Thymus (tissue), 11 donors: Measurements from ENCODE around the gene SASS6. TPM values are rescaled to one million over a fixed set of nuclear protein-coding genes. Genes with fewer than 3 reads are reported as not detected.

Source experiments
- DNase-seq, 9 donors: peaks; one replicate each; pipeline ENCODE4 v3.0.0-alpha.2; 2013; ENCODE audit warnings: low spot score in 9 of 9, low read depth in 6 of 9, missing footprints in 1 of 9
- H3K27ac ChIP-seq, 2 donors: one replicate each; pipeline ENCODE4 v1.5.1; 2013; ENCODE audit warnings: control low read depth in 1 of 2, low read depth in 1 of 2, low read length in 1 of 2, mild to moderate bottlenecking in 1 of 2, moderate library complexity in 1 of 2
- H3K27me3 ChIP-seq, 2 donors: one replicate each; pipeline ENCODE4 v1.5.1; 2013; ENCODE audit warnings: low read length in 1 of 2; ENCODE audit not compliant: control insufficient read depth in 2 of 2, insufficient read depth in 1 of 2
- H3K36me3 ChIP-seq, 2 donors: one replicate each; pipeline ENCODE4 v1.5.1; 2013; ENCODE audit warnings: low read length in 1 of 2, mild to moderate bottlenecking in 1 of 2, moderate library complexity in 1 of 2; ENCODE audit not compliant: control insufficient read depth in 2 of 2, insufficient read depth in 2 of 2
- H3K4me1 ChIP-seq, 2 donors: one replicate each; pipeline ENCODE4 v1.5.1; 2013; ENCODE audit warnings: low read length in 2 of 2; ENCODE audit not compliant: control insufficient read depth in 2 of 2, insufficient read depth in 2 of 2
- H3K4me3 ChIP-seq, 2 donors: one replicate each; pipeline ENCODE4 v1.5.1; 2013; ENCODE audit warnings: low read length in 2 of 2, control low read depth in 1 of 2, mild to moderate bottlenecking in 1 of 2
- H3K9me3 ChIP-seq, 2 donors: one replicate each; pipeline ENCODE4 v1.5.1; 2013; ENCODE audit warnings: low read length in 1 of 2, mild to moderate bottlenecking in 1 of 2; ENCODE audit not compliant: control insufficient read depth in 2 of 2, insufficient read depth in 1 of 2
- WGBS: extraction: QIAGEN DNeasy Blood & Tissue Kit; methylation state at CpG from one replicate; pipeline ENCODE4 v1.1.7; 2013; 5-methylcytosine and 5-hydroxymethylcytosine counted together
- polyA plus RNA-seq: library from polyadenylated mRNA; stranded (reverse); fragments of 200-250 nt; gene quantifications from one replicate; pipeline ENCODE4 v1.2.3, GENCODE V29; 2013
- total RNA-seq: library from RNA; stranded (reverse); fragments of 120-200 nt; gene quantifications from one replicate; pipeline ENCODE4 v1.2.4, GENCODE V29; 2013
- donor health status: healthy.

Gene SASS6
- total and polyA plus RNA-seq, 2 donors = 4.9 to 7.4 TPM

GRCh38 chr1:100151679-100152078, 18.9 kb upstream of the SASS6 start:
- Histone ChIP-seq H3K9me3 (no peaks in the 10 kb centered on the region), H3K27ac (no peak overlapping the region), H3K4me3 (no peak overlapping the region), H3K27me3 (no peaks in the 10 kb centered on the region), H3K4me1 (no peaks in the 10 kb centered on the region), H3K36me3 (peaks cover 0 to 8% of the 10 kb centered on the region in 2 donors)
- 96% methylated on average over 2 of the region's 2 CpGs for WGBS
- no peak for DNase-seq

- no peak for DNase-seq
- Histone ChIP-seq H3K4me1 (no peaks in the 10 kb centered on the region), H3K9me3 (no peaks in the 10 kb centered on the region), H3K27me3 (no peaks in the 10 kb centered on the region), H3K36me3 (peaks cover 7 to 38% of the 10 kb centered on the region in 2 donors), H3K27ac (no peak overlapping the region), H3K4me3 (no peak overlapping the region)
- WGBS = over 99% methylated on average over 4 of the region's 4 CpGs
These were observed 15.1 kb upstream of the SASS6 start for GRCh38 chr1:100147875-100148274.

- H3K9me3 ChIP-seq = no peaks in the 10 kb centered on the region
- no peaks in the 10 kb centered on the region for H3K27me3 ChIP-seq
- H3K4me3 ChIP-seq = no peak overlapping the region
- no peak for DNase-seq
- peaks cover 7 to 44% of the 10 kb centered on the region in 2 donors for H3K36me3 ChIP-seq
- 97% methylated on average over 1 of the region's 1 CpG for WGBS
- no peaks in the 10 kb centered on the region for H3K4me1 ChIP-seq
- H3K27ac ChIP-seq = no peak overlapping the region
These were observed 14.2 kb upstream of the SASS6 start for GRCh38 chr1:100146958-100147357.

GRCh38 chr1:100145116-100145515, 12.4 kb upstream of the SASS6 start:
- Histone ChIP-seq H3K36me3 (peaks cover 17 to 53% of the 10 kb centered on the region in 2 donors), H3K4me1 (no peaks in the 10 kb centered on the region), H3K27me3 (no peaks in the 10 kb centered on the region), H3K27ac (no peak overlapping the region), H3K9me3 (no peaks in the 10 kb centered on the region), H3K4me3 (no peak overlapping the region)
- 99% methylated on average over 3 of the region's 3 CpGs for WGBS
- DNase-seq = no peak

- no peaks in the 10 kb centered on the region for H3K4me1 ChIP-seq
- no peaks in the 10 kb centered on the region for H3K27me3 ChIP-seq
- no peak overlapping the region for H3K27ac ChIP-seq
- H3K9me3 ChIP-seq = no peaks in the 10 kb centered on the region
- H3K4me3 ChIP-seq = no peak overlapping the region
- H3K36me3 ChIP-seq = peaks cover 26 to 73% of the 10 kb centered on the region in 2 donors
- 98% methylated on average over 3 of the region's 3 CpGs for WGBS
- DNase-seq = no peak
These were observed 9.6 kb upstream of the SASS6 start for GRCh38 chr1:100142343-100142742.

- Histone ChIP-seq H3K27ac (no peak overlapping the region), H3K4me1 (no peaks in the 10 kb centered on the region), H3K36me3 (peaks cover 30 to 77% of the 10 kb centered on the region in 2 donors), H3K27me3 (no peaks in the 10 kb centered on the region), H3K9me3 (no peaks in the 10 kb centered on the region), H3K4me3 (no peak overlapping the region)
- 98% methylated on average over 4 of the region's 4 CpGs for WGBS
- DNase-seq = no peak
These were observed 8.5 kb upstream of the SASS6 start for GRCh38 chr1:100141192-100141591.

GRCh38 chr1:100137602-100138001, 4.9 kb upstream of the SASS6 start:
- DNase-seq = no peak
- peaks cover 5 to 6% of the 10 kb centered on the region in 2 donors for H3K4me1 ChIP-seq
- H3K27me3 ChIP-seq = no peaks in the 10 kb centered on the region
- no peak overlapping the region for H3K4me3 ChIP-seq
- WGBS = 95% methylated on average over 2 of the region's 2 CpGs
- H3K27ac ChIP-seq = no peak overlapping the region
- no peaks in the 10 kb centered on the region for H3K9me3 ChIP-seq
- peaks cover 23 to 48% of the 10 kb centered on the region in 2 donors for H3K36me3 ChIP-seq

- Histone ChIP-seq H3K36me3 (peaks cover 13 to 30% of the 10 kb centered on the region in 2 donors), H3K4me1 (peaks cover 7 to 15% of the 10 kb centered on the region in 2 donors), H3K27me3 (no peaks in the 10 kb centered on the region), H3K4me3 (no peak overlapping the region), H3K27ac (no peak overlapping the region), H3K9me3 (no peaks in the 10 kb centered on the region)
- no peak for DNase-seq
- WGBS = 93% methylated on average over 3 of the region's 3 CpGs
These were observed 2.1 kb upstream of the SASS6 start for GRCh38 chr1:100134872-100135271.

GRCh38 chr1:100131623-100132022, 1.1 kb downstream of the SASS6 start:
- Histone ChIP-seq H3K27ac (no peak overlapping the region), H3K36me3 (no peaks in the 10 kb centered on the region), H3K4me3 (peak overlapping the region; percentile 65 to 87), H3K4me1 (peaks cover 7 to 15% of the 10 kb centered on the region in 2 donors), H3K27me3 (no peaks in the 10 kb centered on the region), H3K9me3 (no peaks in the 10 kb centered on the region)
- DNase-seq = no peak
- 88% methylated on average over 8 of the region's 8 CpGs for WGBS
